ENCODE results near the gene TRPT1. TPM values are rescaled to one million over a fixed set of nuclear protein-coding genes. Genes with fewer than 3 reads are reported as not detected.

The TRPT1 gene
- total and polyA plus RNA-seq, 9 of the 15 experiments (the other 6 are each of a cell fraction or from before 2014, with no cell fraction given) = 4.6 to 41.7 (median 23.1) TPM

- Histone ChIP-seq H3K4me3 (no peak overlapping the region), H4K20me1 (replicated peaks; ENCODE audit: control insufficient read depth, insufficient read depth, low read length) (no peaks in the 10 kb centered on the region), H3K79me2 (ENCODE audit: control insufficient read depth, insufficient read depth, low read length) (no peaks in the 10 kb centered on the region), H3K36me3 (ENCODE audit: control insufficient read depth, insufficient read depth, low read length) (peaks cover 82% of the 10 kb centered on the region), H3K4me2 (ENCODE audit: insufficient read depth, low read length) (no peak overlapping the region), H2AFZ (ENCODE audit: low read depth, low read length) (no peak overlapping the region), H3K9me3 (replicated peaks; ENCODE audit: control insufficient read depth, insufficient read depth, low read depth, low read length) (no peaks in the 10 kb centered on the region), H3K27ac (ENCODE audit: extremely low read depth, low read depth, low read length) (no peak overlapping the region), H3K9ac (ENCODE audit: insufficient read depth in 1 of 2, low read depth in 2 of 2, low read length in 2 of 2) (no peak overlapping the region; a peak in 1 of 4 replicates), H3K27me3 (ENCODE audit: control insufficient read depth in 2 of 2, insufficient read depth in 2 of 2, low read length in 2 of 2) (no peaks in the 10 kb centered on the region), H3K4me1 (replicated peaks in 1 of 2; ENCODE audit: control insufficient read depth in 2 of 2, insufficient read depth in 2 of 2, low read length in 2 of 2) (peaks cover 0 to 28% of the 10 kb centered on the region in 2 experiments; a peak in 2 of 5 replicates), H3K9me1 (ENCODE audit: control insufficient read depth, insufficient read depth, low read length) (no peaks in the 10 kb centered on the region)
- no TSS peak for BruUV-seq (replicated peaks)
- TF ChIP-seq POLR2A (conservative IDR thresholded peaks at IDR 0.05) = 0 out of 2 replicates have a peak, but pooled peaks have one; percentile 32
- no peak for TF ChIP-seq UBTF (IDR thresholded peaks at IDR 0.05; ENCODE audit: borderline replicate concordance in 1 of 2, low read depth in 2 of 2, low read length in 2 of 2)
- peak; percentile 60 for TF ChIP-seq RBFOX2 (IDR thresholded peaks at IDR 0.05; ENCODE audit: low read depth, low read length)
- TF ChIP-seq PHTF2 (CRISPR knock-in tag; IDR thresholded peaks at IDR 0.05) = no peak
- peak; percentile 71 for TF ChIP-seq POLR2G (IDR thresholded peaks at IDR 0.05; ENCODE audit: low read depth, low read length)
- DNase-seq (ENCODE audit: extremely low read depth in 1 of 4, low spot score in 3 of 4) = no peak
- in situ Hi-C loops (cut with MboI) = no loop called here
- CTCF ChIA-PET (ENCODE audit: low intra/inter-chr PET ratio) = no interaction called here
- ATAC-seq = no peak
- no peak for FAIRE-seq
- intact Hi-C loops (cut with micrococcal nuclease) = no loop called here
- WGBS (ENCODE audit: insufficient coverage, low coverage, missing lambda C conversion rate) = 79% methylated on average over 7 of the region's 7 CpGs
- POLR2A ChIA-PET = interaction anchor here (0.8 to 7.0 kb wide), 2 partner anchors 12 to 20 kb away, joined by 4 to 57 read pairs; partner anchors contain the start of gene FERMT3
Observed at GRCh38 chr11:64219354-64219684, 6.7 kb downstream of the TRPT1 start.
